Caco-2 (cell line): ENCODE measurements around the gene PRDM10. TPM values are rescaled to one million over a fixed set of nuclear protein-coding genes. Genes with fewer than 3 reads are reported as not detected.

Experiments used
- BruUV-seq: library from RNA; stranded (reverse); fragments of 400-500 nt; replicated peaks from 2 replicates; lab custom pipeline; 2021; lab: Mats Ljungman, UMichigan
- CTCF ChIA-PET: fragments of 300-600 bp; sonication (Branson Sonifier 250); formaldehyde crosslinking; loops from one replicate; lab custom pipeline; 2022; ENCODE audit warnings: antibody characterized with exemption; lab: Charles Lee
- POLR2A ChIA-PET: fragments of 300-600 bp; sonication (Branson Sonifier 250); formaldehyde crosslinking; loops from one replicate; lab custom pipeline; 2022; ENCODE audit warnings: antibody characterized with exemption; lab: Charles Lee
- DNase-seq, 2 experiments: peaks; one replicate each; pipeline versions ENCODE4 v3.0.0 to v3.0.0-alpha.2; 2020 to 2022
- H3K27me3 ChIP-seq: replicated peaks from 2 replicates; pipeline ENCODE4 v1.6.0; 2011; ENCODE audit warnings: low read length; ENCODE audit not compliant: control insufficient read depth, insufficient read depth
- H3K36me3 ChIP-seq: 2 replicates; pipeline ENCODE4 v1.5.1; 2011; ENCODE audit warnings: low read length; ENCODE audit not compliant: control insufficient read depth, insufficient read depth
- H3K4me1 ChIP-seq: fragments of 250-450 bp; sonication (Bioruptor Pico); 2 replicates; pipeline ENCODE4 v1.5.1; 2020; ENCODE audit warnings: mild to moderate bottlenecking
- H3K4me3 ChIP-seq: 2 replicates; pipeline ENCODE4 v1.5.1; 2011; ENCODE audit warnings: low read depth, mild to moderate bottlenecking, control low read depth, low read length
- H3K9me3 ChIP-seq: fragments of 250-450 bp; sonication (Bioruptor Pico); 2 replicates; pipeline ENCODE4 v1.5.1; 2020; ENCODE audit warnings: mild to moderate bottlenecking, moderate library complexity
- H3K27ac Mint-ChIP-seq: one replicate; pipeline ENCODE4 v1.8.0; 2022; ENCODE audit warnings: mixed read lengths; ENCODE audit not compliant: unreplicated experiment
- H3K27me3 Mint-ChIP-seq: one replicate; pipeline ENCODE4 v1.8.0; 2022; ENCODE audit warnings: mixed read lengths; ENCODE audit not compliant: insufficient read depth, unreplicated experiment
- H3K36me3 Mint-ChIP-seq: one replicate; pipeline ENCODE4 v1.8.0; 2022; ENCODE audit warnings: mild to moderate bottlenecking, mixed read lengths; ENCODE audit not compliant: insufficient read depth, unreplicated experiment
- H3K4me1 Mint-ChIP-seq: one replicate; pipeline ENCODE4 v1.8.0; 2022; ENCODE audit warnings: low read depth, mixed read lengths; ENCODE audit not compliant: unreplicated experiment
- H3K4me3 Mint-ChIP-seq: one replicate; pipeline ENCODE4 v1.8.0; 2022; ENCODE audit warnings: mild to moderate bottlenecking, moderate library complexity, mixed read lengths; ENCODE audit not compliant: unreplicated experiment
- H3K9me3 Mint-ChIP-seq: one replicate; pipeline ENCODE4 v1.8.0; 2022; ENCODE audit warnings: mixed read lengths; ENCODE audit not compliant: unreplicated experiment
- CTCF ChIP-seq, 2 experiments: fragments of 200-600 bp in 1 of 2; IDR thresholded peaks; 1 replicate in 1 of 2; 2 replicates in 1 of 2; pipeline versions ENCODE4 v1.5.1 to v1.8.0; 2011 to 2022; ENCODE audit warnings: antibody characterized with exemption in 1 of 2, control low read depth in 1 of 2, inconsistent platforms in 1 of 2, low read depth in 1 of 2, low read length in 1 of 2, mild to moderate bottlenecking in 1 of 2, moderate library complexity in 1 of 2; ENCODE audit not compliant: insufficient read depth in 1 of 2, severe bottlenecking in 1 of 2, unreplicated experiment in 1 of 2
- intact Hi-C: fragments of 100-400 bp; cut with micrococcal nuclease; formaldehyde crosslinking; loops from one replicate; pipeline ENCODE4 v1.10.0; 2022; ENCODE audit not compliant: unreplicated experiment
- total RNA-seq: library from RNA; stranded (reverse); gene quantifications from 2 replicates; pipeline ENCODE4 v1.2.3, GENCODE V29; 2022

PRDM10 gene
- total RNA-seq, 1 experiment from 2014 or later = 11.8 TPM

- no peaks in the 10 kb centered on the region for H3K9me3 Mint-ChIP-seq
- intact Hi-C loops = no loop called here
- Histone ChIP-seq H3K4me3 (no peak overlapping the region), H3K27me3 (no peaks in the 10 kb centered on the region), H3K9me3 (no peaks in the 10 kb centered on the region; the same call in 1 of the 2 replicates), H3K4me1 (peaks cover 64% of the 10 kb centered on the region), H3K36me3 (no peaks in the 10 kb centered on the region)
- peaks cover 47% of the 10 kb centered on the region for H3K4me1 Mint-ChIP-seq
- H3K4me3 Mint-ChIP-seq = no peak overlapping the region
- no peak for DNase-seq
- no peaks in the 10 kb centered on the region for H3K36me3 Mint-ChIP-seq
- H3K27me3 Mint-ChIP-seq = no peaks in the 10 kb centered on the region
- no TSS peak for BruUV-seq
- ChIA-PET POLR2A (no interaction called here), CTCF (interaction anchor here (1.3 kb wide), 1 partner anchor 34 kb away, joined by 4 read pairs; no protein-coding TSS in a partner anchor)
- peak overlapping the region; percentile 49 for H3K27ac Mint-ChIP-seq
- no peak for TF ChIP-seq CTCF (IDR thresholded peaks at IDR 0.05; ENCODE audit: insufficient read depth in 1 of 2, low read depth in 1 of 2, low read length in 1 of 2, severe bottlenecking in 1 of 2, unreplicated experiment in 1 of 2)
Observed at GRCh38 chr11:130032931-130033330, 30.3 kb upstream of the PRDM10 start.

- Mint-ChIP-seq H3K4me1 (peaks cover 44% of the 10 kb centered on the region), H3K9me3 (no peaks in the 10 kb centered on the region), H3K27ac (peak overlapping the region; percentile 49), H3K4me3 (peak overlapping the region; percentile 12), H3K36me3 (no peaks in the 10 kb centered on the region), H3K27me3 (no peaks in the 10 kb centered on the region)
- no TSS peak for BruUV-seq
- Histone ChIP-seq H3K4me3 (no peak overlapping the region), H3K4me1 (peaks cover 54% of the 10 kb centered on the region), H3K9me3 (no peaks in the 10 kb centered on the region; the same call in 1 of the 2 replicates), H3K36me3 (no peaks in the 10 kb centered on the region), H3K27me3 (no peaks in the 10 kb centered on the region)
- POLR2A ChIA-PET = interaction anchor here (0.6 to 1.7 kb wide), 5 partner anchors 23 to 114 kb away, joined by 3 to 31 read pairs (median 3); partner anchors contain the start of gene PRDM10
- no peak for TF ChIP-seq CTCF (IDR thresholded peaks at IDR 0.05; ENCODE audit: insufficient read depth in 1 of 2, low read depth in 1 of 2, low read length in 1 of 2, severe bottlenecking in 1 of 2, unreplicated experiment in 1 of 2)
- CTCF ChIA-PET = interaction anchor here (1.0 to 1.4 kb wide), 4 partner anchors 15 to 100 kb away, joined by 3 to 4 read pairs (median 3); no protein-coding TSS in a partner anchor
- DNase-seq = peak; percentile 77 to 79
- intact Hi-C loops = loop anchor here (1.0 to 2.0 kb wide), 6 partner anchors 9 to 149 kb away; partner anchors contain the start of genes APLP2 and PRDM10
Observed at GRCh38 chr11:130031945-130032344, 29.3 kb upstream of the PRDM10 start.

DNA sequence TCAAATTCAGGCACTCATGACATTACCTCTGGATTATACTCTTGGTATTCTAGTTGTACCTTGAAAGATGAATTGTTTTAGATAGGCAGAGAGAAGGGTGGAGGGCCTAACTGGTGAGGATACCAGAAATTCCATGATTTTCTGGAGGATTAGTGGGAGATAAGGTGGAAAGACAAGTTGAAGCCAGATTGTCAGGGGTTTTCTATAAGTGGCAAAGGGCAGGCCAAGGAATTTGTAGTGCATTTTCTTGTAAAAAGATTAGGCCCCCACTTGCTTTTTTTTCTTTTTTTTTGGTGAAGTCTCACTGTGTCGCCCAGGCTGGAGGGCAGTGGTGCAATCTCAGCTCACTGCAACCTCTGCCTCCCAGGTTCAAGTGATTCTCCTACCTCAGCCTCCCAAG, 28.4 kb upstream of the PRDM10 start:
- CTCF ChIA-PET = interaction anchor here (0.6 to 1.4 kb wide), 4 partner anchors 16 to 101 kb away, joined by 3 to 5 read pairs (median 3); no protein-coding TSS in a partner anchor

More for the DNA sequence above, 28.4 kb upstream of the PRDM10 start:
- intact Hi-C loops = loop anchor here (1.0 to 2.0 kb wide), 6 partner anchors 8 to 150 kb away; partner anchors contain the start of genes APLP2 and PRDM10
- Mint-ChIP-seq H3K4me1 (peaks cover 35% of the 10 kb centered on the region), H3K4me3 (peak overlapping the region; percentile 12), H3K27me3 (no peaks in the 10 kb centered on the region), H3K27ac (peak overlapping the region; percentile 49), H3K9me3 (no peaks in the 10 kb centered on the region), H3K36me3 (no peaks in the 10 kb centered on the region)
- TF ChIP-seq CTCF (IDR thresholded peaks at IDR 0.05; ENCODE audit: insufficient read depth in 1 of 2, low read depth in 1 of 2, low read length in 1 of 2, severe bottlenecking in 1 of 2, unreplicated experiment in 1 of 2) = no peak
- H3K27me3 ChIP-seq = no peaks in the 10 kb centered on the region
- H3K36me3 ChIP-seq = no peaks in the 10 kb centered on the region
- H3K4me3 ChIP-seq = no peak overlapping the region
- BruUV-seq = no TSS peak
- peaks cover 52% of the 10 kb centered on the region for H3K4me1 ChIP-seq
- POLR2A ChIA-PET = interaction anchor here (0.5 to 1.7 kb wide), 5 partner anchors 28 to 150 kb away, joined by 3 to 31 read pairs (median 5); partner anchors contain the start of gene PRDM10
- H3K9me3 ChIP-seq = no peaks in the 10 kb centered on the region
- peak; percentile 82 to 84 for DNase-seq
